Renal cortical epithelial cell (primary cell): ENCODE measurements around the gene PPCDC. TPM values are rescaled to one million over a fixed set of nuclear protein-coding genes. Genes with fewer than 3 reads are reported as not detected.

Experiments used
- DNase-seq: peaks from one replicate; pipeline ENCODE4 v3.0.0-alpha.2; 2011; ENCODE audit warnings: low read depth
- total RNA-seq: library from RNA; depleted of rRNA; stranded (reverse); fragments of >200 nt; gene quantifications from 2 replicates; pipeline ENCODE4 v1.2.3, GENCODE V29; 2014

Gene PPCDC, protein sequence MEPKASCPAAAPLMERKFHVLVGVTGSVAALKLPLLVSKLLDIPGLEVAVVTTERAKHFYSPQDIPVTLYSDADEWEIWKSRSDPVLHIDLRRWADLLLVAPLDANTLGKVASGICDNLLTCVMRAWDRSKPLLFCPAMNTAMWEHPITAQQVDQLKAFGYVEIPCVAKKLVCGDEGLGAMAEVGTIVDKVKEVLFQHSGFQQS
- 8.7 TPM in 2 replicates for total RNA-seq

DNA sequence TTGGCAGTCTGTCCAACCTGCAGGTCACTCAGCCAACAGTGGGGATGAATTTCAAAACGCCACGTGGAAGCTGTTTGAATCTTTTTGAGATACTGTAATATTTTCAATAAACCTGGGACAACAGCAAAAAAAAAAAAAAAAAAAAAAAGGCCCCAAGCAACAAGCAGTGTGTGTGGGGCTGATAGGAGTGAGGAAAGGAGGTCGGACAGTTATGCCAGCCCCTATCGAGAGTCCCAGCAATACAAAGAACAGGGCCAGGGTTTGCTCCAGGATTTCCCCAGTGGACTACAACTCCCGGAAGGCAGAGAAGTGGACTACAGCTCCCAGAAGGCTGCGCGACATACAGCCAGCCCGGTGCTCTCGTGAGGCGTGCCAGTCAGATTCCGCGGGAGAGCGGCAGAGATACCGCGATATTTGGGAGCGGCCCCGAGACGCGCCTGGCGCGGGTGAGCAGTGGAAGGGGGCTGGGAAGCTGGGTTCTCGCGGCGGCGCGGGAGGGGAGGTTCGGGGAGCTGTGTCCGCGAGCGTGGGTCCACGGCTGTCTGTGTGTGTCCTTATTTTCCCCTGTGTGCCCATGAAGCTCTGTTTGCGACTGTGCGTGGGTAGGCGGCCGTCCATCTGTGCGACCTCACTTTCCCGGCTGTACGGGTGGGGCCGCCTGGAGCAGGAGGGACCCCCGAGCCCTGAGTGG is at the start of gene PPCDC:
TSS of gene PPCDC (plus strand) at position 410 of the 691 bp plus-strand sequence. CDS start 4,729 bp downstream, outside the sequence.
- DNase-seq, result peak; percentile 86

- no peak for DNase-seq
Observed at GRCh38 chr15:74976159-74976558, 47.2 kb upstream of the PPCDC start.

GRCh38 chr15:74977599-74977998 is 45.8 kb upstream of the PPCDC start:
- DNase-seq, result no peak

DNA sequence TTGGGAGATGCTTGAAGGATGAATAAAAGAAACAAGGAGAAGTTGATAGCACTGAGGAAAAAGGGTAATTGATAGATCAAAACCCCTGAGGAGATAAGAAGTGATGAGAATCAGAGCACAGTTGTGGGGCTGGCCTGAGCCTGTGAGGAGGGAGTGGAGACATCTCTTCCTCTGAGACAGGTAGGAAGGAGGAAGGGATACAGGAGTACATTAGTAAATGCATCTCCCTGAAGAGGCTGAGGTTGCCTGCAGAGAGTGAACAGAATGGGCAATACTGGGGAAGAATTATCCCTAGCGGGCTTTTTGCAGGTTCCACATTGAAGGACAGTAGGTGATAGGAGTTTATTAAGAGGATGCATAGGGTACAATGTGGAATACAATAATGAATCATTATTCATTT is 45.3 kb upstream of the PPCDC start:
- no peak for DNase-seq

DNA sequence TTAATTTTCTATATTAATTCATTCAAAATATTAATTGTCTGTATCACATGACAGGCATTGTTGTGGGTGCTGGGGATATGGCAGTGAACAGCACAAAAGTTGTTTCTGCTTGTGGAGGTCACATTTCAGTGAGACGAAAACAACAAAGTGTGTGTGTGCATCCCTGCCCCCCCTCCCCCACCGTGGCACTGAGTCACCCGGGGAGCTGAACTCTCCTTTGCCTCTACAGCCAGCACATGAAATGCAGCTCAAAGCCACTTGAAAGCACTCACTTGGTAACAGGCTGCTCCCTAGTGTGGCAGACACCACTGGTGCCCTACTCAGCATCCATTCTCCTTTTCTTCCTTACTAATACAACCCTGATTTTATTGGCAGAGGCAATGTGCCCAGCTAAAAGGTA is 44.9 kb upstream of the PPCDC start:
- peak; percentile 43 for DNase-seq

DNA sequence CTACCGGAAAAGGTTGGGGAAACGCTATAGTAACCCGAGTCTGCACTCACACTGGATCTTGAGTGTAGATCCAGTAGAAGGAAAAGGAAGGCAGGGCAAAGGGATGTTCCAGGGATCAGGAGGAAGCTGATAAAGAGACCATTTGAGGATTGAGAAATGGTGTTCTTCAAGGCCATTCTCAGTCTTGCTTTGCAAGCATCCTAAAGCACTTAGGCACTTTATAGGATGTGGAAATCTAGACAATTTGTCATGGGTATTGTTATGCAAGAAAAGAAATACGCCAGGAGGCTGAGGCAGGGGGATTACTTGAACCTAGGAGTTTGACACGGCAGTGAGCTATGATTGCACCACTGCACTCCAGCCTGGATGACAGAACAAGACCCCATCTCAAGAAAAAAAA is 41.2 kb upstream of the PPCDC start:
- DNase-seq, result no peak

GRCh38 chr15:74983725-74984231 is 39.6 kb upstream of the PPCDC start:
- peak; percentile 42 for DNase-seq

DNA sequence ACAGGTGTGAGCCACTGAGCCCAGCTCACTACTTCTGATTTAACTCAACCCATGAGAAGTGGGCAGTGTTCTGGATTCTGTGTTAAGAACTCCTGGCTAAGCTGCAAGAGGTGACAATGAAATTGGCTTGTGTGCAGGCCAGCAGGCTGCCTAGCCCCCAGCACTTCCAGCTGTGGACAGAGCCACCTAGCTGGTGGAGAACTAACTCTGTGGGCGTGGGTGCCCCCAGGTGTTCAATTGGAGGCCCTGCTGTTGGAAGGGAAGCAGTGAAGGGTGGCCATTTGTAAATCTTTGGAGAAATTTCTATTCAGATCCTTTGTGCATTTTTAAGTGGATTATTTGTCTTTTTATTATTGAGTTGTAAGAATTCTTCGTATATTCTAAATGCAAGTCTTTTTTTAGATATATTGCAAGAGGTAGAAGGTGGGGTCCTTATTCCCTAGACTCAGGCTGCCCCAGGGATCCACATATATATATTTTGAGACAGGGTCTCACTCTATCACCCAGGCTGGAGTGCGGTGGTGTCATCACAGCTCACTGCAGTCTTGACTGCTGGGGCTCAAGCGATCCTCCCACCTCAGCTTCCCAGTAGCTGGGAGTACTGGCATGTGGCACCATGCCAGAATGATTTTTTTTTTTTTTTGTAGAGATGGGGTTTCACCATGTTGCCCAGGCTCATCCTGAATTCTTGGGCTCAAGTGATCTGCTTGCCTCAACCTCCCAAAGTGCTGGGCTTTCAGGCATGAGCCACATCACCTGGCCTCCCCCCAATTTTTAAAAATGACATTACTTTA is 35.2 kb upstream of the PPCDC start:
- peak; percentile 49 for DNase-seq

DNA sequence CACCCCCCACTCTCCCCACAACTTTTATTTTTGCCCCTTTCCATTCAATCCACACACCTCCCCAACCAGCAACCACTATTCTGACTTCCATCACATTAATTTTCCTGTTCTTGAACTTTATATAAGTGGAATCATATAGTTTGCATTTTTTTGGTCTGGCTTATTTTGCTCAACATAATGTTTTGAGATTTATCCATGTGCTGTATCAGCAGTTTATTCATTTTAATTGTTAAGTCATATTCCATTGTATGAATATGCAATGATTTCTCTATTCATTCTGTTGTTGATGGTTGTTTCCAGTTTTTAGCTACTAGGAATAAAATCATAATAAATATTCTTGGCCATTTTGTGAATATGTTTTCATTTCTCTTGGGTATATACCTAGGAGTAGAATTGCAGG is 33.9 kb upstream of the PPCDC start:
- DNase-seq, result no peak

- no peak for DNase-seq
Observed at GRCh38 chr15:74992619-74993018, 30.8 kb upstream of the PPCDC start.

- no peak for DNase-seq
Observed at GRCh38 chr15:74994236-74994635, 29.2 kb upstream of the PPCDC start.

DNA sequence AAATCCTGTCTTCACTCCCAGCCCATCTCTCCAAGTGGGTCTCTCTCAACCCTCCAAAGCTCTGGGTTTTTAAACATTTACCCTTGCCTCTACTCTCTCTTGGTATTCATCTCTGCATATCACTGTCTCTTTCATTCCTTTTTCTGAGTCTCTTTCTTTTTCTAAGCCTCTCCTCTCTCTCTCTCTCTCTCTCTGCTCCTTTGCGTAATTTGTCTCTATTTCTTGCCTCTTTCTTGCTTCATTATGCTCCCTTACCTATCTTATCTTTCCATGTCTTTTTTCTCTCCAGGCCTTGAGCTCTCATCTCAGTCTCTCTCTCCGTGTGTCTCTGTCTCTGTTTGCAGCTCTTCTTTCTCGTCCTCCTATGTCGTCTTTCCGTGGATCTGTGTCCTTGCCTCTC is 28.7 kb upstream of the PPCDC start:
- DNase-seq, result no peak

GRCh38 chr15:74995182-74995778 is 28.1 kb upstream of the PPCDC start, which contains the start of gene SCAMP5:
Gene SCAMP5 (plus strand): TSS chr15:74995563. CDS start chr15:75011840, 16,277 bp downstream.
- peak; percentile 84 for DNase-seq

GRCh38 chr15:74995779-74996765 is 27.3 kb upstream of the PPCDC start:
- DNase-seq, result no peak

- no peak for DNase-seq
Observed at GRCh38 chr15:74997141-74997540, 26.2 kb upstream of the PPCDC start.

GRCh38 chr15:74997543-74997942 is 25.8 kb upstream of the PPCDC start:
- no peak for DNase-seq

- no peak for DNase-seq
Observed at GRCh38 chr15:75001310-75001709, 22.1 kb upstream of the PPCDC start.

- DNase-seq, result no peak
Observed at GRCh38 chr15:75002398-75002797, 21.0 kb upstream of the PPCDC start.

DNA sequence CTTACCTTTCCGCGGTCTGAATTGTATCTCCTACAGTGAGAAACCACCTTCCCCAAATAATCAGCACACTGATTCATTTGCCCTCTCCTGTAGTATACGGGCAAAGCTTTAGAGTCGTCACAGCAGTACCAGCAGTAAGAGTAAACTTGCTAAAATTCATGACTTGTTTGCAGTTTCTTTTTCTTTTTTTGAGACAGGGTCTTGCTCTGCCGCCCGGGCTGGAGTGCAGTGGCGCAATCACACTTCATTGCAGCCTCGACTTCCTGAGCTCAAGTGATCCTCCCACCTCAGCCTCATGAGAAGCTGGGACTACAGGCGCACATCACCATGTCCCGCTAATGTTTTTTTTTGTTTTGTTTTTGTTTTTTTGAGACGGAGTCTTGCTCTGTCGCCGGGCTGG is 16.2 kb upstream of the PPCDC start:
- DNase-seq, result no peak

GRCh38 chr15:75008221-75008625 is 15.2 kb upstream of the PPCDC start:
- no peak for DNase-seq
